Measurements from ENCODE around the gene NEB.
"Not testable (repeated sequence)": the region's sequence is repeated elsewhere in the genome, so short reads cannot be mapped to it uniquely, and the experiment has no call there.

NEB gene

DNA sequence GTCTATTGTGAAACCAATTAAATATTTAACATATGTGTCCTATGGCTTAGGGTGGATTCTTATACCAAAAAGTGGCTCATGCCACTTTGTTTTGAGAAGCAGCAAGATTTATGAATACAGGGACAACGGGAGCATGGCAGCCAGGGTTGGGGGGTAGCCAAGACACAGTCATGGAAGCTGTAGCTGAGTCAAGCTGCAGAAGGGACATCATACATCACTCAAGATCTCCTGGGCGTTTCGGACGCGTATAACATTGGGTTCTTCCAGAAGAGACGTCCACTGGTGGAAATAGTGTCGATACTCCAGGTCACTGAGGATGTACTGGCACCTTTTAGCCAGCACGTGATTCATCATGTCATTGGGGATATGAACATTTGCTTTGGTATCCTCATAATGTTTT is 171.9 kb downstream of the NEB start:
- no peaks in the 10 kb centered on the region for H3K36me3 ChIP-seq (ENCODE audit: insufficient read depth, low read length)
- H4K20me1 ChIP-seq (ENCODE audit: insufficient read depth, low read length, poor library complexity, severe bottlenecking) = no peaks in the 10 kb centered on the region
- TF ChIP-seq, protein P1, sequence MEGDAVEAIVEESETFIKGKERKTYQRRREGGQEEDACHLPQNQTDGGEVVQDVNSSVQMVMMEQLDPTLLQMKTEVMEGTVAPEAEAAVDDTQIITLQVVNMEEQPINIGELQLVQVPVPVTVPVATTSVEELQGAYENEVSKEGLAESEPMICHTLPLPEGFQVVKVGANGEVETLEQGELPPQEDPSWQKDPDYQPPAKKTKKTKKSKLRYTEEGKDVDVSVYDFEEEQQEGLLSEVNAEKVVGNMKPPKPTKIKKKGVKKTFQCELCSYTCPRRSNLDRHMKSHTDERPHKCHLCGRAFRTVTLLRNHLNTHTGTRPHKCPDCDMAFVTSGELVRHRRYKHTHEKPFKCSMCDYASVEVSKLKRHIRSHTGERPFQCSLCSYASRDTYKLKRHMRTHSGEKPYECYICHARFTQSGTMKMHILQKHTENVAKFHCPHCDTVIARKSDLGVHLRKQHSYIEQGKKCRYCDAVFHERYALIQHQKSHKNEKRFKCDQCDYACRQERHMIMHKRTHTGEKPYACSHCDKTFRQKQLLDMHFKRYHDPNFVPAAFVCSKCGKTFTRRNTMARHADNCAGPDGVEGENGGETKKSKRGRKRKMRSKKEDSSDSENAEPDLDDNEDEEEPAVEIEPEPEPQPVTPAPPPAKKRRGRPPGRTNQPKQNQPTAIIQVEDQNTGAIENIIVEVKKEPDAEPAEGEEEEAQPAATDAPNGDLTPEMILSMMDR (conservative IDR thresholded peaks at IDR 0.05; ENCODE audit: low read length) = no peak
- TF ChIP-seq EZH2phosphoT487 (IDR thresholded peaks at IDR 0.05; ENCODE audit: borderline replicate concordance) = no peak
- no peaks in the 10 kb centered on the region for H3K79me2 ChIP-seq (ENCODE audit: insufficient read depth, low read length)
- no peaks in the 10 kb centered on the region for H3K9me3 ChIP-seq (ENCODE audit: insufficient read depth, low read depth, low read length)
- H3K4me3 ChIP-seq (ENCODE audit: low read length, poor library complexity, severe bottlenecking) = no peak overlapping the region
- H3K9ac ChIP-seq (ENCODE audit: low read depth, low read length, poor library complexity, severe bottlenecking) = no peak overlapping the region
- no peaks in the 10 kb centered on the region for H3K4me1 ChIP-seq (ENCODE audit: insufficient read depth, low read length, poor library complexity, severe bottlenecking)
- H3K4me2 ChIP-seq (ENCODE audit: low read depth, low read length, poor library complexity, severe bottlenecking) = no peak overlapping the region
- no peaks in the 10 kb centered on the region for H3F3A ChIP-seq (ENCODE audit: low read depth)
- no peaks in the 10 kb centered on the region for H3K27me3 ChIP-seq (ENCODE audit: insufficient read depth, low read length, poor library complexity, severe bottlenecking)
- H2AFZ ChIP-seq (ENCODE audit: low read length) = no peak overlapping the region
- H3K9me2 ChIP-seq (replicated peaks; ENCODE audit: low read depth, low read length) = no peaks in the 10 kb centered on the region

DNA sequence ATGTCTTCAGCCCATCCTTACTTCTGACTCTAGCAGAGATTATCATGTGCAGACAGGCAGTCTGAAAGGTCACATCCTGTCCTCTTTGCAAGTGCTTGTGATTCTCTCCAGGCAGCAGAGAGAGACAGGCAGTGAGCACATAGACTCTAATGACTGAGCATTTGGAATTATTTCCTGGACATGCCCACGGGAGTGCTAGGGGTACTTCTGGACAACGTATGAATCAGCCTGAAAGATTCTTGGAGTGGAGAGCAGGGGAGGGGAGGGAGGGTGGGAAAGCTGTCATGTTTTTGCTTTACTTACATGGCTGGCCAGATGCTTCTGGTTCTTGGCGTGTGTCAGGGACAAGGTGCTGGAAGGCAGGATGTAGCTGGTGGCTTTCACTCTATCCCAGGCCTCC is 174.0 kb downstream of the NEB start:
- no peak for TF ChIP-seq EZH2phosphoT487 (IDR thresholded peaks at IDR 0.05; ENCODE audit: borderline replicate concordance)
- TF ChIP-seq, protein P1 (conservative IDR thresholded peaks at IDR 0.05; ENCODE audit: low read length) = no peak
- no peaks in the 10 kb centered on the region for H3K9me3 ChIP-seq (ENCODE audit: insufficient read depth, low read depth, low read length)
- H3K79me2 ChIP-seq (ENCODE audit: insufficient read depth, low read length) = no peaks in the 10 kb centered on the region
- no peaks in the 10 kb centered on the region for H3K9me2 ChIP-seq (replicated peaks; ENCODE audit: low read depth, low read length)
- no peak overlapping the region for H2AFZ ChIP-seq (ENCODE audit: low read length)
- H3K4me3 ChIP-seq (ENCODE audit: low read length, poor library complexity, severe bottlenecking) = no peak overlapping the region
- no peaks in the 10 kb centered on the region for H3K4me1 ChIP-seq (ENCODE audit: insufficient read depth, low read length, poor library complexity, severe bottlenecking)
- no peaks in the 10 kb centered on the region for H4K20me1 ChIP-seq (ENCODE audit: insufficient read depth, low read length, poor library complexity, severe bottlenecking)
- no peaks in the 10 kb centered on the region for H3K36me3 ChIP-seq (ENCODE audit: insufficient read depth, low read length)
- no peaks in the 10 kb centered on the region for H3K27me3 ChIP-seq (ENCODE audit: insufficient read depth, low read length, poor library complexity, severe bottlenecking)
- no peaks in the 10 kb centered on the region for H3F3A ChIP-seq (ENCODE audit: low read depth)
- H3K4me2 ChIP-seq (ENCODE audit: low read depth, low read length, poor library complexity, severe bottlenecking) = no peak overlapping the region
- no peak overlapping the region for H3K9ac ChIP-seq (ENCODE audit: low read depth, low read length, poor library complexity, severe bottlenecking)

DNA sequence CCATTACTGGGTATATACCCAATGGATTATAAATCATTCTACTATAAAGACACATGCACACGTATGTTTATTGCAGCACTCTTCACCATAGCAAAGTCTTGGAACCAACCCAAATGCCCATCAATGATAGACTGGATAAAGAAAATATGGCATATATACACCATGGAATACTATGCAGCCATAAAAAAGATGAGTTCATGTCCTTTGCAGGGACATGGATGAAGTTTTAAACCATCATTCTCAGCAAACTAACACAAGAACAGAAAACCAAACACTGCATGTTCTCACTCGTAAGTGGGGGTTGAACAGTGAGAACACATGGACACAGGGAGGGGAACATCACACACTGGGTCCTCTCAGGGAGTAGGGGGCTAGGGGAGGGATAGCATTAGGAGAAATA is 174.8 kb downstream of the NEB start:
- not testable (repeated sequence) for H3K4me1 ChIP-seq (ENCODE audit: insufficient read depth, low read length, poor library complexity, severe bottlenecking); H3K9me2 ChIP-seq (replicated peaks; ENCODE audit: low read depth, low read length); H3K9me3 ChIP-seq (ENCODE audit: insufficient read depth, low read depth, low read length); H3K79me2 ChIP-seq (ENCODE audit: insufficient read depth, low read length); H2AFZ ChIP-seq (ENCODE audit: low read length); H3K36me3 ChIP-seq (ENCODE audit: insufficient read depth, low read length); H3K9ac ChIP-seq (ENCODE audit: low read depth, low read length, poor library complexity, severe bottlenecking); H3K27me3 ChIP-seq (ENCODE audit: insufficient read depth, low read length, poor library complexity, severe bottlenecking); H3K4me2 ChIP-seq (ENCODE audit: low read depth, low read length, poor library complexity, severe bottlenecking); H3F3A ChIP-seq (ENCODE audit: low read depth); H4K20me1 ChIP-seq (ENCODE audit: insufficient read depth, low read length, poor library complexity, severe bottlenecking); H3K4me3 ChIP-seq (ENCODE audit: low read length, poor library complexity, severe bottlenecking)

DNA sequence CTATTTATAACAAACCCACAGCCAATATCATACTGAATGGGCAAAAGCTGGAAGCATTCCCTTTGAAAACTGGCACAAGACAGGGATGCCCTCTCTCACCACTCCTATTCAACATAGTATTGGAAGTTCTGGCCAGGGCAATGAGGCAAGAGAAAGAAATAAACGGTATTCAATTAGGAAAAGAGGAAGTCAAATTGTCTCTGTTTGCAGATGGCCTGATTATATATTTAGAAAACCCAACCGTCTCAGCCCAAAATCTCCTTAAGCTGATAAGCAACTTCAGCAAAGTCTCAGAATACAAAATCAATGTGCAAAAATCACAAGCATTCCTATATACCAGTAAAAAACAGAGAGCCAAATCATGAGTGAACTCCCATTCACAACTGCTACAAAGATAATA is 176.4 kb downstream of the NEB start:
- H3K4me1 ChIP-seq (ENCODE audit: insufficient read depth, low read length, poor library complexity, severe bottlenecking); H2AFZ ChIP-seq (ENCODE audit: low read length); H3K27me3 ChIP-seq (ENCODE audit: insufficient read depth, low read length, poor library complexity, severe bottlenecking); H3K36me3 ChIP-seq (ENCODE audit: insufficient read depth, low read length); H3K79me2 ChIP-seq (ENCODE audit: insufficient read depth, low read length); H3K4me3 ChIP-seq (ENCODE audit: low read length, poor library complexity, severe bottlenecking); H3K9ac ChIP-seq (ENCODE audit: low read depth, low read length, poor library complexity, severe bottlenecking); H3F3A ChIP-seq (ENCODE audit: low read depth); H3K9me2 ChIP-seq (replicated peaks; ENCODE audit: low read depth, low read length); H3K9me3 ChIP-seq (ENCODE audit: insufficient read depth, low read depth, low read length); H4K20me1 ChIP-seq (ENCODE audit: insufficient read depth, low read length, poor library complexity, severe bottlenecking); H3K4me2 ChIP-seq (ENCODE audit: low read depth, low read length, poor library complexity, severe bottlenecking): not testable (repeated sequence)

Measured in Loucy (cell line).